Right cardiac atrium (tissue), 5 donors: Measurements from ENCODE around the gene CACNA1H. TPM values are rescaled to one million over a fixed set of nuclear protein-coding genes. Genes with fewer than 3 reads are reported as not detected.

Source experiments
- ATAC-seq, 2 donors: fragments of 200-7000 bp; cut with Tn5 transposase; one replicate each; pipeline versions ENCODE4 v1.8.0 to v1.9.1; 2020; ENCODE audit warnings: moderate library complexity in 2 of 2, mild to moderate bottlenecking in 1 of 2
- DNase-seq, 3 donors: peaks; one replicate each; pipeline ENCODE4 v3.0.0-alpha.2; 2020
- H3K27ac ChIP-seq: one replicate; pipeline ENCODE4 v1.5.1; 2013; ENCODE audit warnings: mild to moderate bottlenecking, low read length, control low read depth, moderate library complexity
- H3K27me3 ChIP-seq: one replicate; pipeline ENCODE4 v1.6.1; 2013; ENCODE audit not compliant: control insufficient read depth, insufficient read depth
- H3K4me1 ChIP-seq: one replicate; pipeline ENCODE4 v1.6.1; 2013; ENCODE audit warnings: low read length; ENCODE audit not compliant: control insufficient read depth, insufficient read depth
- H3K4me3 ChIP-seq: one replicate; pipeline ENCODE4 v1.5.1; 2013; ENCODE audit warnings: low read length, control low read depth
- H3K9me3 ChIP-seq: one replicate; pipeline ENCODE4 v1.6.1; 2013; ENCODE audit warnings: low read length; ENCODE audit not compliant: control insufficient read depth
- WGBS: extraction: QIAGEN DNeasy Blood & Tissue Kit; methylation state at CpG from one replicate; pipeline ENCODE4 v1.1.7; 2013; 5-methylcytosine and 5-hydroxymethylcytosine counted together
- intact Hi-C, 4 donors: fragments of 100-400 bp; cut with DNase I; formaldehyde crosslinking; loops; one replicate each; pipeline versions ENCODE4 v1.11.0 to v1.14.0; 2022 to 2023
- polyA plus RNA-seq: library from polyadenylated mRNA; stranded (reverse); fragments of 200-250 nt; gene quantifications from one replicate; pipeline ENCODE4 v1.2.3, GENCODE V29; 2013
- total RNA-seq, 4 donors: library from RNA; stranded (reverse); fragmentation: NEBNext Ultra II Directional; extraction: Animal tissue kit (Norgen Biotek cat#: 25700); gene quantifications; one replicate each; pipeline ENCODE4 v1.2.1, GENCODE V29; 2021
- donor health status: healthy with polysubstance abuse.
- donor health status: DM: no; HTN: yes; CAD: no.
- donor health status: DM: no; HTN: no; CAD: no.
- donor health status: DM: no; HTN: yes; CAD: no; lungs with severe emphysema.
- donor health status: DM: yes; HTN: yes; CAD: no.

The CACNA1H gene
- total and polyA plus RNA-seq, 5 donors: 4.2 to 7.8 (median 6.1) TPM

DNA sequence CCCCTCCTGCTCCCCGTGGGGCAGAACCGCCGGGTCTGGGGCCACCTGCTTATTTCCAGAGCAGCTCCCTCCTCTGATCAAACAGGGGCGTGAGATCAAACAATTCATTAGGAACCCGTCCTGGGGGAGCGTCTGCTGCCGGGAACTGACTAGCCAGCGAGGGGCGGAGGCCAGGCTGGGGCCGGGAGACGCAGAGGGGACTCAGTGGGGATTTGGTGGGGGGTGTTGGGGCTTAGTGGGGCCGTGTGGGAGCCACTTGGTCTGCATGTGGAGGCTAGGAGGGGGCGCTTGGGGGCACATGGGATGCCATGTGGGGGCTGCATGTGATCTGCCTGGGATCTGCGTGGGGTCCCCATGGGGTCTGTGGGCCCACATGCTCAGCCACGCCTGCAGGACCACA lies 20.5 kb upstream of the CACNA1H start:
- Histone ChIP-seq H3K27ac (no peak overlapping the region), H3K27me3 (no peaks in the 10 kb centered on the region), H3K9me3 (no peaks in the 10 kb centered on the region), H3K4me1 (no peaks in the 10 kb centered on the region), H3K4me3 (no peak overlapping the region)
- 64% methylated on average over 15 of the region's 15 CpGs for WGBS
- ATAC-seq (no peak), DNase-seq (no peak)
- intact Hi-C loops: no loop called here

- ATAC-seq: no peak
- Histone ChIP-seq H3K4me1 (no peaks in the 10 kb centered on the region), H3K9me3 (no peaks in the 10 kb centered on the region), H3K4me3 (no peak overlapping the region), H3K27ac (no peak overlapping the region), H3K27me3 (no peaks in the 10 kb centered on the region)
- 77% methylated on average over 18 of the region's 18 CpGs for WGBS
- intact Hi-C loops: no loop called here
- no peak for DNase-seq
These were observed 19.6 kb upstream of the CACNA1H start for GRCh38 chr16:1133271-1133670.

GRCh38 chr16:1133810-1134520 lies 18.9 kb upstream of the CACNA1H start:
- Histone ChIP-seq H3K27ac (no peak overlapping the region), H3K27me3 (no peaks in the 10 kb centered on the region), H3K9me3 (no peaks in the 10 kb centered on the region), H3K4me3 (no peak overlapping the region), H3K4me1 (no peaks in the 10 kb centered on the region)
- intact Hi-C loops: no loop called here
- whole genome bisulfite sequencing: 65% methylated on average over 30 of the region's 30 CpGs
- ATAC-seq (no peak), DNase-seq (no peak)

- no peaks in the 10 kb centered on the region for H3K4me1 ChIP-seq
- DNase-seq: no peak
- intact Hi-C loops: no loop called here
- no peak for ATAC-seq
- no peaks in the 10 kb centered on the region for H3K9me3 ChIP-seq
- no peak overlapping the region for H3K4me3 ChIP-seq
- H3K27ac ChIP-seq: no peak overlapping the region
- 67% methylated on average over 30 of the region's 30 CpGs for WGBS
- H3K27me3 ChIP-seq: no peaks in the 10 kb centered on the region
These were observed 18.0 kb upstream of the CACNA1H start for GRCh38 chr16:1134776-1135458.

GRCh38 chr16:1135459-1135825 lies 17.5 kb upstream of the CACNA1H start:
- H3K4me3 ChIP-seq: no peak overlapping the region
- ATAC-seq: no peak
- intact Hi-C loops: no loop called here
- no peak for DNase-seq
- H3K27ac ChIP-seq: no peak overlapping the region
- WGBS: 93% methylated on average over 3 of the region's 3 CpGs
- H3K9me3 ChIP-seq: no peaks in the 10 kb centered on the region
- no peaks in the 10 kb centered on the region for H3K4me1 ChIP-seq
- H3K27me3 ChIP-seq: no peaks in the 10 kb centered on the region

GRCh38 chr16:1137604-1138003 lies 15.3 kb upstream of the CACNA1H start:
- Histone ChIP-seq H3K4me1 (no peaks in the 10 kb centered on the region), H3K27ac (no peak overlapping the region), H3K27me3 (no peaks in the 10 kb centered on the region), H3K9me3 (no peaks in the 10 kb centered on the region), H3K4me3 (no peak overlapping the region)
- DNase-seq (no peak), ATAC-seq (no peak)
- intact Hi-C loops: no loop called here
- WGBS: 84% methylated on average over 24 of the region's 24 CpGs

- H3K4me1 ChIP-seq: no peaks in the 10 kb centered on the region
- H3K9me3 ChIP-seq: no peaks in the 10 kb centered on the region
- H3K27me3 ChIP-seq: no peaks in the 10 kb centered on the region
- H3K27ac ChIP-seq: no peak overlapping the region
- H3K4me3 ChIP-seq: no peak overlapping the region
- intact Hi-C loops: no loop called here
- no peak for DNase-seq
- 79% methylated on average over 23 of the region's 23 CpGs for WGBS
- ATAC-seq: no peak
These were observed 12.2 kb upstream of the CACNA1H start for GRCh38 chr16:1140582-1141162.

DNA sequence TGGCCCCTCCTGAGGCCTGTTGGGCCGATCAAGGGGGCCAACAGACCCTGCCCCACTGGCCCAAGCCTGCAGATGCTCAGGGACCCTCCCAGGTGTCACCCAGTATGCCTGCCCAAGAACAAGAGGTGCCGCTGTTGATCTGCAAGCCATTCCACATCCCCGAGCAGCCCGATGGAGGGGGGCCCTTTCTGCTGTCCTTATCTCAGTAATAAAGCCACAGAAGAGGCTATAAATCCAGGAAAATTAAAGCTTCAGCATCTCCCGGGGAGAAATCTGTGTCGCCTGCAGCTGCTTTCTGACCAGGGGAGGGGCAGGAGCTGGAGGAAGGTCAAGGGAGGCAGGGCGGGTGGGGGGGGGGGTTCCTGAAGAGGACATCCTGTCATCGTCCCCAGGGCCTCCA lies 11.7 kb upstream of the CACNA1H start:
- Histone ChIP-seq H3K9me3 (no peaks in the 10 kb centered on the region), H3K4me3 (no peak overlapping the region), H3K27me3 (no peaks in the 10 kb centered on the region), H3K27ac (no peak overlapping the region), H3K4me1 (no peaks in the 10 kb centered on the region)
- no peak for ATAC-seq
- no peak for DNase-seq
- 58% methylated on average over 8 of the region's 8 CpGs for WGBS
- intact Hi-C loops: no loop called here

DNA sequence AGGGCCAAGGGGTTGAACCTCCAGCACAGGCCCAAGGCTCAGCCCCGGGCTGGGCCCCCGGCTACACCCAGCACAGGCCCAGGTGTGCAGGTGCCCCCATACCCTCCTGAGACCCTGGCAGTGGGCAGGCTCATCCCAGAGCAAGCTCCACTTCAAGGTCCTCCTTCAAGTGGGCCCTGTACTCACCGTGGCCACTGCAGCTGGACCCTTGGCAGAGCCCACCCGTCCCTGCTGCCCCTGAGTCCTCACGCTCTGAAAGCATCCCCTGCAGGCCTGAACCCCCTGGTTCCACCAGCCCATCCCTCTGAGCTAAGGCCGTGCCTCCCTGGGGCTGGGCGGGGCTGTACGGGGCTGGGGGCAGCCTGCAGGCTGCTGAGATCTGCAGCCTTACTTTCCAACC lies 11.2 kb upstream of the CACNA1H start:
- H3K27me3 ChIP-seq: no peaks in the 10 kb centered on the region
- no peak overlapping the region for H3K27ac ChIP-seq
- H3K4me3 ChIP-seq: no peak overlapping the region
- intact Hi-C loops: no loop called here
- 76% methylated on average over 8 of the region's 8 CpGs for WGBS
- H3K9me3 ChIP-seq: no peaks in the 10 kb centered on the region
- ATAC-seq (no peak), DNase-seq (no peak)
- no peaks in the 10 kb centered on the region for H3K4me1 ChIP-seq

DNA sequence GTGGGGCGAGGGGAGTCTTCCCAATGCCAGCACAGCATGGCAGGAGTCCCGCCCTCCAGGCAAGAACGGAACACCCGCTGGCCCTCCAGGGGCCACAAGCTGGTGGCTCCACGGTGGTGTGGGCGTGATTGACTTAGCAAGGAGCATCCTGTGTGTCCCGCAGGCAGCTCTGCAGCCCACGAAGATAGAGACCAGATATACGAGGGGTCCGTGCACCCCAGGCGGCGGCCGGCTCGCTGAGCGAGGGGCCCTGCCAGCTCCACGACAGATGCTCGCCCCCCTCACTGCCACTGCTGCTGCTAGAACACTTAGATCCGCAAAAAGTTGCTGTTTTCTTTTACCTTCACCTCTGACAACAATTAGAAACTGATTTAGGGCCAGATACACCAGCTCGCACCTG lies 10.0 kb upstream of the CACNA1H start:
- WGBS: 73% methylated on average over 19 of the region's 19 CpGs
- Histone ChIP-seq H3K4me3 (no peak overlapping the region), H3K27me3 (no peaks in the 10 kb centered on the region), H3K27ac (no peak overlapping the region), H3K4me1 (no peaks in the 10 kb centered on the region), H3K9me3 (no peaks in the 10 kb centered on the region)
- ATAC-seq (no peak), DNase-seq (no peak)
- intact Hi-C loops: no loop called here

DNA sequence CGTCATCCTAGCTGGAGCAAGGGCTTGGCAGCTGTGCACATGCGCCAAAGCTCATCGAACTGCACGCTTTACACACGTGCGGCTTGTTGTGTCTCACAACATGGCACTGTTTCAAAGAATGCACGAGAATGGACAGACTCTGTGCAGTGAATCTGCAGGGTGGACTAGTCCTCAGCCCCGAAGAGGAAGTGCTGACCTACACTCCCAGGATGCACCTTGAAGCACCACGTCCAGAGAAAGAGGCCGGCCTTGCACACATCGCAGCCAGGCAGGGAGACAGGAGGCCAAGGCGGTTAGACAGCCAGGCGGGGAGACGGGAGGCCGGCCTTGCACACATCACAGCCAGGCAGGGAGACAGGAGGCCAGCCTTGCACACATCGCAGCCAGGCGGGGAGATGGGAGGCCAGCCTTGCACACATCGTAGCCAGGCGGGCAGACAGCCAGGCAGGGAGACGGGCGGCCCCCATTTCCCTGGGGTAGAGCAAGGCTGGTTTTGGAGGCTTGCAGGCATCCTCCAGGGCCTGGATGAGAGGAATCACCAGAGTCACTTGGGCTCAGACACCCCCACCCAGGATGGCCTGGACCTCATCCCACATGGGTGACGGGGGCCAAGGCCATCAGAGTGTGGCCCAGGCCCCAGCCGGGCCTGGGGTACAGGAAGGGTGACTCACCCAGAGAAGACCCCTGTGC lies 9.0 kb upstream of the CACNA1H start:
- Histone ChIP-seq H3K27me3 (no peaks in the 10 kb centered on the region), H3K4me3 (no peak overlapping the region), H3K27ac (no peak overlapping the region), H3K4me1 (no peaks in the 10 kb centered on the region), H3K9me3 (no peaks in the 10 kb centered on the region)
- intact Hi-C loops: no loop called here
- WGBS: 72% methylated on average over 23 of the region's 23 CpGs
- ATAC-seq (no peak), DNase-seq (no peak)
